Midbrain (tissue), 1 donor: Measurements from ENCODE around the gene RINL.
"Not testable (repeated sequence)": the region's sequence is repeated elsewhere in the genome, so short reads cannot be mapped to it uniquely, and the experiment has no call there.

Experiments
- DNase-seq: peaks from one replicate; lab custom pipeline; 2025; lab: John Stamatoyannopoulos, UW

RINL gene

DNA sequence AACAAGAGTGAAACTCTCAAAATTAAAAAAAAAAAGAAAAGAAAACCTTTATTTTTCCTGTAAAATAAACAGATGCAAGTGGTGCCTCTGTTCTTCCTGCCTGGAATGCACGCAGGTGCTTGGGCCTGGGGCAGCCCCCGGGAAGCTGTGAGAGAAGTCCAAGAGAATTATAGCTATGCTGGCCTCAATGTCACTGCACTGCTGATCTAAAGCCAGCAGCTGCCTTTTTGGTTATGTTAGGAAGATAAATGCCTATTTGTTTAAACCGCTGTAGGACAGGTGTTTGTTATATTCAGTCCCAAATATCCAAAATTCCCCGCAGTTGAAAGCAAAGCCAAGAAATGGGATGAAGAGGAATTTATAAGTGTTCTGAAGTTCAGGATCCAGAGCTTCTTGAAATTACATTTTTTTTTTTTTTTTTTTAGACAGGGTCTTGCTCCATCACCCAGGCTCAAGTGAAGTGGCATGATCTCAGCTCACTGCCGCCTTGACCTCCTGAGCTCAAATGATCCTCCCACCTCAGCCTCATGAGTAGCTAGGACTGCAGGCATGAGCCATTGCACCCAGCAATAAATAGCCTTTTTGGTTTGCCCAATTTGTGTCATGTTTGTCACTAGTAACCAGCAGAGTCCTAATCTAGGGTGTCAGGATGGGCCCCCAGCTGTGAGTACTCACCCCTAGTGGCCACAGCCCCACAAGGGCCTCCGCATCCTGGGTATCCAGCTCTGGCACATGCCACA is 2.2 kb downstream of the RINL start:
- DNase-seq: no peak

DNA sequence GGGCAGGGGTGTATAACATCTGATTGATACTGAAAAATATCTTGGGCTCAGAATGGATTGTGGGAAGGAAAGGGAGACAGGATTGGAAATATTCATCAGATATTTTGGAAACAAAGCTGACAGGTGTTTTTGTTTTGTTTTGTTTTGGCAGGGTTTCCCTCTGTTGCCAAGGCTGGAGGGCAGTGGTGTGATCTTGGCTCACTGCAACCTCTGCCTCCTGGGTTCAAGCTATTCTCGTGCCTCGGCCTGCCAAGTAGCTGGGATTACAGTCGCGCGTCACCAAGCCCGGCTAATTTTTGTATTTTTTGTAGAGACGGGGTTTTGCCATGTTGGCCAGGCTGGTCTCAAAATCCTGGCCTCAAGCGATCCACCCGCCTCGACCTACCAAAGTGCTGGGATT is 4.7 kb downstream of the RINL start:
- DNase-seq: not testable (repeated sequence)

DNA sequence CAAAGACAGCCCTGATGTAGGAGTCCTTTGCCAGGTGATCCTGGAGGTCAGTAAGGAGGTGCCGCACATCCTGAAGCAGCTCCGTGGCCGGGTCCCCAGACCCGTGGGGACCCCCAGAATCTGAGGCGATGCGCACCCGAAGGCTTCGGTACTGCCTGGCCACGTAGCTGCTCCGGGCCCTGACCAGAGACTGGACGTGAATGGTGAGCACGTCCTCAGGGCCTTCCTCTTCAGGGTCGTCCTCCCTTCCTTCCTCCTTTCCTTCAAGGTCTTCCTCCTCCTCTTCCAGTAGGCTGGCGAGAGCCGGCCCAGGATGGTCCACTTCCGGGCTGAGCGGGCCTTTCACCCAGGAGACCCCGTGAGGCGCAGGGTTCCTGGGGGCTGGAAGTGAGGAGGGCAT is 7.5 kb downstream of the RINL start:
- DNase-seq: no peak

DNA sequence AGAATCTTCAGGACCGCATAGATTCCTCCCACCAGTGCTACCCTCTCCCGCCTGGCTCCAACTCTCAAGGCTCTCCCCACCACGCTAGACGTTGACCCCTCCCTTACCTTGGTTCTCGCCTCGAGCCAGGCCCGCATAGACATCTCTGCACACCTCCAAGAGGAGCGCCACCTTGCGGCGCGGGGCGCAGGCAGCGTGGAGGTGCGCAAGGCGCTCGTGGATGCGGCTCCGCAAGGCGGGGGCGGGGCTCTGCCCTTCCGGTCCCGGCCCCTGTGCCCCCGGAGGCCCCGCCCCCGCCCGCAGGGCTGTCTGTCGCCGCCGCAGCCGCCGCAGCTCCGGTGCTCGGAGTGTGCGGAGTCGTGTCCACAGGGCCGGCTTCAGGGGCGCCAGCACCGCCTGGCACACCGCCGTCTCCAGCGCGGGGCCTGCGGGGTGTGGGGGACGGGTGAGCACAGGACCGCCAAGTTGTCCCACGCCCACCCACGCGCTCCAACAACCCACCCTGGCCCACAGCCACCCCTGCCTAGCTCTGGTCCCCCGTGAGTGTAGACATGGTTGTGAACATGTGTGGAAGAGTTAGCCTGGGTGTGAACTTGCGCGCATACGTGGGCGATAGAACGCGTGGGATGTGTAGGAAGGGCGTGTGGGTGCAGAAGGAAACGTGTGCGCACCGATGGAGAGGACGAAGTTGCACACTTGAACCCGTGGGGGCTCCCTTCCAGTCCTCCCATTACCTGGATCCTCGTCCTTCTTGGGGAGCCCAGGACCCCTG is 8.1 kb downstream of the RINL start:
- DNase-seq: peak; percentile 62

DNA sequence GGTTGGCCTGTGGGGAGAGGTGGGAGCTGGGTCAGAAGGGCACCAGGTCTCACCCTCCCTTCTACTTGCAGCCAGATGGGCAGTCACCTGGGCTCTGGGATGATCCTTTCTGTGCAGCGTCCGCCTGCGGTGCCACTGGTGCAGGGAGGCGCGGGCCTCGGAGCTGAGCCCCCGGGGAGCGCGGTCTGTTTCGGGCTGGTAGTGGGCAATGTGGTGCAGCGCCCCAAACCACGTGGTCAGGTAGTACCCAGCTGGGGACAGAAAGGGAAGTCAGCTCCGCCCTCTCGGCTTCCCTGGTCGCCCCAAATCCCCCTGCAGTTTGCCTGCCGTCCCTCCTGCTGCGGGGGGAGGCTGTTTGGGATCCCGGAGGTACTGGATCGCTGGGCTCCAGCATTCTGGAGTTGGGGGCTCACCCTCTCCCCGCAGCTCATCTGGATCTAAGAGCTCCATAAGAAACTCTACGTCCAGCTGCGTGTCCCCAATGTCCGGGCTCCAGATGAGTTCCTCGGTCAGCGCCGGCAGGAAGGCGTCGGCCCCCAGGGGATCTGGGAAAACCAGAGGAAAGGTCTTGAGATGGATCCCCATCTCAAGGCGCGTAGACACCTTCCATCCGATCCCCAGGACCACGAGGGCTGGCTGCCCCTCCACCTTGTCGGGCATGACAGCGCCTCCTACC is 8.8 kb downstream of the RINL start:
- no peak for DNase-seq

DNA sequence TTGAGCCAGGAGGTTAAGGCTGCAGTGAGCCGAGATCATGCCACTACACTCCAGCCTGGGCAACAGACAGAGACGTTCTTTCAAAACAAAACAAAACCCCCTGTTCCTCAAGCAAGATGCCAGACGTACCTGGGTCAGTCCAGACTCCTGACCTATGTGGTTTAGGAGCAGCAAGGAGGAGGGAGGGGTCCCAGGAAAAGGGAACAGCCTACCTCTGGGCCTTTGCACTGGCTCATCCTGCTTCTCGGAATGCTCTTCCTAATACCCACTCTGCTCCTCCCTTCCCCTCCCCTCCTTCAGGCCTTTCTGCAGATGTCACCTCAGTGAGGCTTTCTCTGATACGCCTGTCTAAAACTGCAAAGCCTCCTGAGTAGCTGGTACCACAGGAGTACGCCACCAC is 9.5 kb downstream of the RINL start:
- no peak for DNase-seq

DNA sequence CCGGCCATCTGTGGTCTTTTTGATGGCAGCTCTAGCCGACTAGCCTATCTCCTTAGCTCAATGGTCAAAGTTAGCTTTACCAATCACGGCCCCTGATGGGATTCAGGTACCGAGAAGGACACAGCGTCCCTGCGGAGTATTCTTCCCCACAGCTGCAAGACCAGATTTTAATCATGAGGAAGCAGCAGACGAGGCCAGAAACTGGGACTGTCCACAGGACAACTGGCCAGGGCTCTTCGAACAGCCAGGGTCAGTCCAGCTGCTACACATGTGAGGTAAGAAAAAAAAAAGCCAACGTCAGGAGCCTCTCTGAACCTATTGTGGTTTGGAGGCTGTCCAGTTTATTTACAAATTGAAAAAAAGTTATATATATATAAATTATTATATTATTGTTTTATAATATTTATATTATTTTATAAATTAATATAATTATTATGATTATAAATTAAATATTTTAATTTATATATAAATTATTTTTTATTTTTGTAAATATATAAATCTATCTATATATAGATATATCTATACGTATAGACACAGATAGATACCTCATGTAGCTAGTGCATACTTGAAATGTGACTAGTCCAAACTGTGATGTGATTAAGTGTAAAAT is 10.8 kb downstream of the RINL start:
- no peak for DNase-seq

DNA sequence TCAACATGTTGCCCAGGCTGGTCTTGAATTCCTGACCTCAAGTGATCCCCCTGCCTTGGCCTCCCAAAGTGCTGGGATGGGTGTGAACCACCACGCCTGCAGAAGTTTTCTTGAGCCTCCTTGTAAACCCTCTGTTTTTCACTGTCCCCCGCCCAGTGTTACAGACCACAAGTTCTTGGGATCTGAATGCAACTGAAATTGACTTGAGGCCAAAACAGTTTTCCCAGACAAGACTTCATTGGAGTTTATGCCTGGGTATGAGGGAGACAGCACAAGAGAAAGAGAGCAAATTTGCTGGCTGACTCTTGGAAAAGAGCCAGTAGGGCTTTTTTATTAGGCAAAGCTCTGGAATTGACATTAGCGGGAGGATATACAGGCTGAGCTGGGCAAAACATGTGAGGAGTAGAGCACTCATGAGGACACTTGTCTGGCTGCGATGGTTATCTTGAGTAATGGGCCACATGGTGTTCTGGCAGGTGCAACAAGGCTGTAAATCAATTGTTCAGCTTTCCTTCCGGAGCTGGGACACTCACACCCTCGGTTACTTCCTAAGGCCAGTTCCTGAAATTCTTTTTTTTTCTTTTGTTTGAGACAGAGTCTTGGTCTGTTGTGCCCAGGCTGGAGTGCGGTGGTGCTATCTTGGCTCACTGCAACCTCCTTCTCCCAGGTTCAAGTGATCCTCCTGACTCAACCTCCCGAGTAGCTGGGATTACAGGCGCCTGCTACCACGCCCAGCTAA is 15.6 kb downstream of the RINL start:
- no peak for DNase-seq

DNA sequence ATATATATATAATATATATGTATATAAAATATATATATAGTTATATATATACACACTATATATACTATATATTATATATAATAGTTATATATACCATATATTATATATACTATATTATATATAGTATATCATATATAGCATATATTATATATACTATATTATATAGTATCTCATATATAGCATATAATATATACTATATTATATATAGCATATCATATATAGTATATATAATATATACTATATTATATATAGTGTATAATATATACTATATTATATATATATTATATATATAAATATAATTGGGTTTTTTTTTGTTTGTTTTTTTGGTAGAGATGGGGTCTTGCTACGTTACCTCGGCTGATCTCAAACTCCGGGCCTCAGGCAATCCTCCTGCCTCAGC is 16.7 kb downstream of the RINL start:
- no peak for DNase-seq

DNA sequence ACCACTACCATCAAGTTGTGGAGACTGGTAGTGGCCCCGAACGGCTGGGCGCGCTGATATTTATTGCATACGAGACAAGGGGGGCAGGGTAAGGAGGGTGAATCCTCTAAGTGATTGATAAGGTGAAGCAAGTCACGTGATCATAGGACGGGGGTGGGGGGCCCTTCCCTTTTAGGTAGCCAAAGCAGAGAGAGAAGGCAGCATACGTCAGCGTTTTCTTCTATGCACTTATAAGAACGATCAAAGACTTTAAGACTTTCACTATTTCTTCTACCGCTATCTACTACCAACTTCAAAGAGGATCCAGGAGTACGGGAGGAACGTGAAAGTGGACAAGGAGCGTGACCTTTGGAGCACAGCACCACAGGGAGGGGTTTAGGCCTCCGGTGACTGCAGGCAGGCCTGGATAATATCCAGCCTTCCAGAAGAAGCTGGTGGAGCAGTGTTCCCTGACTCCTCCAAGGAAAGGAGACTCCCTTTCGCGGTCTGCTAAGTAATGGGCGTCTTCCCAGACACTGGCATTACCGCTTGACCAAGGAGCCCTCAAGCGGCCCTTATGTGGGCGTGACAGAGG is 18.4 kb downstream of the RINL start:
- DNase-seq: not testable (repeated sequence)

DNA sequence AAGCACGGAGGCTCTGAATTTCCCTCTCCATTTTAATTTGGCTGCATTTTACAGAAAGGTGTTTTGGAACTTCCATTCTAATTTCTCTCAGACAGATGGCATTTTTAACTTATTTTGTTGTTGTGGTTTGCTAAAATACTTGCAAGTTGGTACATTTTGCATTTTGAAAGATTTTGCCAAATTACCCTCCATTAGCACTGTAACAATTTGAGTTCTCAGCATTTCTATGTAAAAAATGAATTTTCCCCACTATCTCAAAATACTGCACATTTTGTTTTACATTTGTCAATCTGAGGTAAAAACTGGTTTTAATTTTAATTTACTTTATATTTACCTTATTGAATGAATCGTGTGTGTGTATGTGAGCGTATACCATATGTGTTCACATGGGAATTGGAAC is 21.3 kb downstream of the RINL start:
- no peak for DNase-seq

DNA sequence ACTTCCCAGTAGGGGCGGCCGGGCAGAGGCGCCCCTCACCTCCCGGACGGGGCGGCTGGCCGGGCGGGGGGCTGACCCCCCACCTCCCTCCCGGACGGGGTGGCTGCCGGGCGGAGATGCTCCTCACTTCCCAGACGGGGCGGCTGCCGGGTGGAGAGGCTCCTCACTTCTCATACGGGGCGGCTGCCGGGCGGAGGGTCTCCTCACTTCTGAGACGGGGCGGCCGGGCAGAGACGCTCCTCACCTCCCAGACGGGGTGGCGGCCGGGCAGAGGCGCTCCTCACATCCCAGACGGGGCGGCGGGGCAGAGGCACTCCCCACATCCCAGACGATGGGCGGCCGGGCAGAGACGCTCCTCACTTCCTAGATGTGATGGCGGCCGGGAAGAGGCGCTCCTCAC is 22.3 kb downstream of the RINL start:
- DNase-seq: not testable (repeated sequence)

DNA sequence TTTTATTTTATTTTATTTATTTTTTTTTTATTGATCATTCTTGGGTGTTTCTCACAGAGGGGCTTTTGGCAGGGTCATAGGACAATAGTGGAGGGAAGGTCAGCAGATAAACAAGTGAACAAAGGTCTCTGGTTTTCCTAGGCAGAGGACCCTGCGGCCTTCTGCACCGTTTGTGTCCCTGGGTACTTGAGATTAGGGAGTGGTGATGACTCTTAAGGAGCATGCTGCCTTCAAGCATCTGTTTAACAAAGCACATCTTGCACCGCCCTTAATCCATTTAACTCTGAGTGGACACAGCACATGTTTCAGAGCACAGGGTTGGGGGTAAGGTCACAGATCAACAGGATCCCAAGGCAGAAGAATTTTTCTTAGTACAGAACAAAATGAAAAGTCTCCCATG is 23.1 kb downstream of the RINL start:
- DNase-seq: not testable (repeated sequence)

DNA sequence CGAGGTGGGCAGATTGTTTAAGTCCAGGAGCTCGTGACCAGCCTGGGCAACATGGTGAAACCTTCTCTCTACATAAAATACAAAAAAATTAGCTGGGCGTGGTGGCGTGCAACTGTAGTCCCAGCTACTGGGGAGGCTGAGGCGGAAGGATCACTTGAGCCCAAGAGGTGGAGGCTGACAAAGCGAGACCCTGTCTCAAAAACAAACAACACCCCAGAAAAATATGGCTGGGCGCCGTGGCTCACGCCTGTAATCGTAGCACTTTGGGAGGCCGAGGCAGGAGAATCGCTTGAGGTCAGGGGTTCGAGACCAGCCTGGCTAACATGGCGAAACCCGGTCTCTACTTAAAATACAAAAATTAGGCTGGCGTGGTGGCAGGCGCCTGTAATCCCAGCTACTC is 24.9 kb downstream of the RINL start:
- no peak for DNase-seq

DNA sequence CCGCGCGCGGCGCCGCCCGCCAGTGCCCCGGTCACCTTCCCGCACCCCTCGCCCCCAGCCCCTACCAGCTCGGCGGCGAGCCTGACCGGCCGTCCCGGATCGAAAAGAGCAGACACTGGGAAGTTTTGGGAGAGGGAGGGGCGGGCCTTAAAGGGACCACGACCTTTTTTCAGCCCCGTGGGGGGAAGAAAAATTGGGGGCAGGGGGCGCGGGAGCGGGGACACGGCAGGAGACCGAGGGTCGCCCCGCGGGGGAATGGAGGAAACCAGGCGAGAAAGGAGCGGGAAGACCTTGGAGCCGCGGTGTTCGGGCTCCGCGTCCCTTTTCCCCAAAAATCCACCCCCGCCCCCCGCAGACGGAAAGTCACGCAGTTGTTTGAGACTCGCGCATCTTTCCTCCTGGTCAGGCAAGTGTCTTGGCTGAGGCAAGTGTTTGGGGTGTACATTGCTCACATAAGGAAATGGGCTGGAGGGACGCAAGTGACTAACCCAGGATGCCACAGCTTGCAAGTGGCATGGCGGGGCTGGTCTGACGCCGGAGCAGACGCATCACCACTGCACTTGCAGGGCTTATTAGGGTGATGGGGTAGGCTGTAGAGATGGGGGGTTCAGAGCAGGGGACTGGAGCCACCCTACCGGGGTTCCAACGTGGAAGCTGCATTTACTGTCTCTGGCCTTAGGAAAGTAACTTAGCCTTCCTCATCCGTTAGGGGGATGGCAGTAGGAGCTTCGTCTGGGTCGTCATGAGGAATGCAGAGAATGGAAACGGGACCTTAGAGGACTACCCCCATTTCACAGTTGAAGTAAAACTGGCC is 25.6 kb downstream of the RINL start:
- DNase-seq: peak; percentile 34

DNA sequence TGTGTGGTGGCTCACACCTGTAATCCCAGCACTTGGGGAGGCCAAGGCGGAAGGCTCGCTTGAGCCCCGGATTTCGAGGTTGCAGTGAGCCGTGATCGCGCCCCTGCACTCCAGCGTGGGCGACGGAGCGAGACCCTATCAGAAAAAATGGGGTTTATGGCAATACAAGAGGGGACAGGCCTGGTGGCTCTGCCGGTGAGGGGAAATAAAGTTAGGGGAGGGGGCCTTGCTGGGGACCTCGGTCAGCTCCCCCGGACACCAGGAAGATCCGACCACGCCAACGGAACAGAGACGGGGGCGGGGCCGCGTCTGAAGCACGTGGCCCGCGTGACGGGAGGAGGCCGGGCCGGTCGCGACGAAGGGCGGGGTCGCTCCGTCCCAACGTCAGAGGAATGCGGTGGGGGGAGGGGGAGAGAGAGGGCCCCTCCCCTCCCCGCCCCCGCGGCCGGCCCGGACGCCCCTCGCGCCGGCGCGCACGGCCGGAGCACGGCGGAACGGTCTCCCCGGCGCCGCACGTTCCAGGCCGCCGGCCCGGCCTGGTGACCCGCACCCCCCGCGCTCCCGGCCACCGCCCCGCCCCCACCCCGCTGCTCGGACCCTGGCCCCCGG is 26.3 kb downstream of the RINL start:
- peak; percentile 92 for DNase-seq

DNA sequence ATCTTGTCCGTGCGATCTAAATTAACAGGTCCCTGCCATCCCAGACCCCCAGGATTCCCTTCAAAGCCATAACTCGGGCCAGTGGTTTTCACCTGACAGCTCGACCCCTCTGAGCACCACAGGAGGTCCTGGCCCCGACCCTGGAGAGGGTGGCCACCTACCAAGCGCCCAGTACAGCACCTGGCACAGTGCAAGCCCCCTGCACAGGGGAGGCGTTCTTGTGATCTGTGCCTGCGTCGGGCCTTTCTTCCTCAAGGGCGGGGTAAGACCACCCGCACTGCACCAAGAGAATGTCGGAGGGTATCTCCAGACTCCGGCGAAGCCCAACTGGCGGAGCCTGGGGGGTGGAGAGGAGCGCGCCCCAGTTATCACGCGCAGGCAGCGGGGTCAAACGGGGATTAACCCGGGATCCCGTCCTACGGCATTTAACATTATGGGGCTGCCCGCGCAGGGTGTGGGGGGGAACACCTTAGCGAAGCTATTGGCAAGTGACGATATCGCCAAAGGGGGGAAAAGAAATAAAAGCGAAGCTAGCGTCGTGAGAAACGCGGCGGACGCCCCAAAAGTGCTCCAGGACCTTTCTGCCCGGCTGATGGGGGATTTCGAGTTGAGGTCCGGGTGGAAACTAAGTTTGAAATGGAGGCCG is 27.0 kb downstream of the RINL start:
- DNase-seq: peak; percentile 39

DNA sequence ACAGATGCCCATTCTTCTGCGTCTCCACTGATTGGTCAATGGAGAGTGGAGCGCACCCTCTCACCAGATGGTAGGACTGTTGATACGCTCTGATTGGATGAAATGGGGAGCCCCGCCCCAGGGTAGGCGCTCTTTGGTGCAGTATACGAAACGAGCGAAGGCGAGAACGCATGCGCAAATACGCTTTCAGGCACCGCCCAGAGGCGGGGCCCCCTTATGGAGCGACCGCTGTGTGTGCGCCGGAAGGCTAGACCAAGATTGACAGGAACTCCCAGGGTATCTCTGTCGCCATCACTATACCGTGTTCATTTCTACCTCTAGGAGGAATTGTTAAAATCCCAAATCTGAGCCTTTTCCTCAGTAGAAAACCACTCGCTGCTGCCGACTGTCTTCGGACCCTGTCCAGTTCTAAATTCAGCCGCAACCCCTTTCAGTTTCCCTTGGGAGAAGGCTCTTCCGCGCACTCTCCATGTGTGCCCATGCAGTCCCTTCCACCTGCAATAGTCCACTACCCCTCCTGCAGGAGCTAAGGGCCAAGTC is 27.6 kb downstream of the RINL start:
- no peak for DNase-seq

DNA sequence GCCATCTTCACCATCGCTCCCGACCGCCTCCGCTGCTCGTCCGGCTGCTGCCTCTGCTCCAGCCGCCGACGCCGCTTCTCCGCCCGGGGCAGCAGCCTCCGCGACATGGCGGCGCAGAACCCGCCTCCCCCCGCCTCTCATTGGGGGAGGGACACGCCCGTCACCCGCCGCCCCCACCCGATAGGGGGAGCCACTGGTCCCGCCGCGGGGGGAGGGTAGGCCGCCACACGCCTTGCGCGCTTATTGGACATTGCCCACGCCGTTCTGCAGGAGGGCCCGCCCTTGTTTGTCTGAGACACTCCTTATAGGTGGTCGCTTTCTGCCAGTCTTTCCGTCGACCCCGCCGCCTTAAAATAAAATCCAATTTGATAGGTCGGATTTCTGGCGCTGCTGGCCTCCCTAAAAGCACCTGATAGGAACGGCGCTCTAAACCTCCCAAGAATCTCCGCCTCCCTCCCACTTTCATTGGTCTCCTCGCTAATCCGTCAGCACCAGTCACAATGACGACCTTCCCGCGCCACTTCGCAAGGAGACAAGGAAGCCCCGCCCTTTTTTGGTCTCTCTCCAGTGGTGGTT is 28.1 kb downstream of the RINL start, which contains the start of gene HNRNPL:
TSS of gene HNRNPL (minus strand) at position 127 of the 576 bp plus-strand sequence. CDS start at position 107, 20 bp downstream.
- DNase-seq: peak; percentile 100
